Esophagus squamous epithelium (tissue), 5 donors: ENCODE data around the gene JARID2. TPM values are rescaled to one million over a fixed set of nuclear protein-coding genes. Genes with fewer than 3 reads are reported as not detected.

ENCODE experiments used
- DNase-seq: peaks from one replicate; lab custom pipeline; 2025; lab: John Stamatoyannopoulos, UW
- H3K27ac ChIP-seq, 4 donors: fragments of 200-600 bp; sonication (generic); one replicate each; pipeline ENCODE4 v1.5.1; 2016 to 2019; ENCODE audit warnings: mild to moderate bottlenecking in 1 of 4
- H3K27me3 ChIP-seq, 4 donors: fragments of 200-600 bp; sonication (generic); 1 replicate in 3 of 4; 2 replicates in 1 of 4; pipeline versions ENCODE4 v1.5.1 to v1.6.0; 2017 to 2021; ENCODE audit warnings: antibody characterized with exemption in 1 of 4
- H3K36me3 ChIP-seq, 3 donors: fragments of 200-600 bp; sonication (generic); one replicate each; pipeline ENCODE4 v1.5.1; 2016 to 2019
- H3K4me1 ChIP-seq, 3 donors: fragments of 200-600 bp; sonication (generic); one replicate each; pipeline ENCODE4 v1.5.1; 2017 to 2019
- H3K4me3 ChIP-seq, 4 donors: fragments of 200-600 bp; sonication (generic); 1 replicate in 3 of 4; 2 replicates in 1 of 4; pipeline ENCODE4 v1.5.1; 2016 to 2019; ENCODE audit warnings: mild to moderate bottlenecking in 2 of 4, moderate library complexity in 1 of 4
- H3K9me3 ChIP-seq, 3 donors: fragments of 200-600 bp; sonication (generic); one replicate each; pipeline ENCODE4 v1.5.1; 2016 to 2019
- CTCF ChIP-seq, 6 experiments: fragments of 450-650 bp in 4 of 6; fragments of 200-600 bp in 2 of 6; sonication (generic) in 2 of 6; IDR thresholded peaks; one replicate each; pipeline ENCODE4 v1.5.1; 2016 to 2019; ENCODE audit warnings: antibody characterized with exemption in 6 of 6, mild to moderate bottlenecking in 4 of 6, moderate library complexity in 4 of 6
- POLR2A ChIP-seq, 4 donors: fragments of 450-650 bp; IDR thresholded peaks; one replicate each; pipeline ENCODE4 v1.6.1; 2017; ENCODE audit warnings: antibody characterized with exemption in 4 of 4, mild to moderate bottlenecking in 4 of 4, moderate library complexity in 3 of 4
- WGBS, 2 donors: methylation state at CpG; one replicate each; pipeline ENCODE4 v1.1.5; 2018; 5-methylcytosine and 5-hydroxymethylcytosine counted together
- intact Hi-C: fragments of 100-400 bp; cut with DNase I; formaldehyde crosslinking; loops from one replicate; pipeline ENCODE4 v1.15.0; 2022
- total RNA-seq, 4 donors: library from RNA; depleted of rRNA; stranded (reverse); fragments of >200 nt; gene quantifications; one replicate each; pipeline ENCODE4 v1.1.0, GENCODE V29; 2016
- donor health status: DM: yes; HTN: yes; CAD: no.

JARID2 gene
- total RNA-seq, 4 donors from 2014 or later = 13.3 to 19.6 (median 16.3) TPM

GRCh38 chr6:15551798-15552197, 305.9 kb downstream of the JARID2 start:
- Histone ChIP-seq H3K27ac (no peak overlapping the region), H3K27me3 (no peaks in the 10 kb centered on the region), H3K36me3 (no peaks in the 10 kb centered on the region), H3K9me3 (no peaks in the 10 kb centered on the region), H3K4me1 (peaks cover 0 to 17% (median 0%) of the 10 kb centered on the region in 3 donors), H3K4me3 (no peak overlapping the region)
- DNase-seq = no peak
- intact Hi-C loops = no loop called here
- 55 to 68% methylated on average over 6 of the region's 6 CpGs for WGBS, 2 donors
- no peak for TF ChIP-seq CTCF (IDR thresholded peaks at IDR 0.05)
- no peak for TF ChIP-seq POLR2A (IDR thresholded peaks at IDR 0.05)

GRCh38 chr6:15553031-15553430, 307.2 kb downstream of the JARID2 start:
- TF ChIP-seq POLR2A (IDR thresholded peaks at IDR 0.05) = no peak
- TF ChIP-seq CTCF (IDR thresholded peaks at IDR 0.05) = no peak
- intact Hi-C loops = no loop called here
- no peaks in the 10 kb centered on the region for H3K36me3 ChIP-seq
- no peak overlapping the region for H3K27ac ChIP-seq
- H3K4me1 ChIP-seq = peaks cover 0 to 16% (median 0%) of the 10 kb centered on the region in 3 donors
- no peaks in the 10 kb centered on the region for H3K27me3 ChIP-seq
- H3K4me3 ChIP-seq = no peak overlapping the region
- WGBS, 2 donors = 80 to 90% methylated on average over 2 of the region's 2 CpGs
- H3K9me3 ChIP-seq = no peaks in the 10 kb centered on the region
- DNase-seq = no peak

GRCh38 chr6:15553736-15554294, 307.9 kb downstream of the JARID2 start:
- WGBS, 2 donors = 96 to 97% methylated on average over 4 of the region's 4 CpGs

GRCh38 chr6:15554728-15555100, 308.8 kb downstream of the JARID2 start:
- Histone ChIP-seq H3K4me1 (peaks cover 0 to 16% (median 0%) of the 10 kb centered on the region in 3 donors), H3K36me3 (no peaks in the 10 kb centered on the region), H3K27ac (no peak overlapping the region), H3K4me3 (no peak overlapping the region), H3K27me3 (no peaks in the 10 kb centered on the region), H3K9me3 (no peaks in the 10 kb centered on the region)
- WGBS, 2 donors = 98% methylated on average over 6 of the region's 6 CpGs
- TF ChIP-seq CTCF (IDR thresholded peaks at IDR 0.05) = no peak
- TF ChIP-seq POLR2A (IDR thresholded peaks at IDR 0.05) = no peak
- DNase-seq = no peak
- intact Hi-C loops = no loop called here

More at GRCh38 chr6:15553736-15554294, 307.9 kb downstream of the JARID2 start:
- Histone ChIP-seq H3K27me3 (no peaks in the 10 kb centered on the region), H3K36me3 (no peaks in the 10 kb centered on the region), H3K27ac (no peak overlapping the region), H3K4me3 (no peak overlapping the region), H3K4me1 (peaks cover 0 to 16% (median 0%) of the 10 kb centered on the region in 3 donors), H3K9me3 (no peaks in the 10 kb centered on the region)
- TF ChIP-seq CTCF (IDR thresholded peaks at IDR 0.05) (no peak), POLR2A (IDR thresholded peaks at IDR 0.05) (no peak)
- no peak for DNase-seq
- intact Hi-C loops = no loop called here

GRCh38 chr6:15555101-15556038, 309.5 kb downstream of the JARID2 start:
- intact Hi-C loops = no loop called here
- 79 to 94% methylated on average over 5 of the region's 5 CpGs for WGBS, 2 donors
- peaks cover 0 to 16% (median 0%) of the 10 kb centered on the region in 3 donors for H3K4me1 ChIP-seq
- no peak overlapping the region for H3K27ac ChIP-seq
- H3K27me3 ChIP-seq = no peaks in the 10 kb centered on the region
- no peak overlapping the region for H3K4me3 ChIP-seq
- H3K36me3 ChIP-seq = no peaks in the 10 kb centered on the region
- TF ChIP-seq CTCF (IDR thresholded peaks at IDR 0.05) = no peak
- no peak for TF ChIP-seq POLR2A (IDR thresholded peaks at IDR 0.05)
- no peak for DNase-seq
- no peaks in the 10 kb centered on the region for H3K9me3 ChIP-seq
